LNCAP (cell line): ENCODE results near the gene HEMK1.

Source experiments
- TF ChIP-seq, protein P1 (sequence below): fragments of 450-650 bp; IDR thresholded peaks from 2 replicates; pipeline ENCODE4 v1.5.1; 2017; ENCODE audit warnings: mild to moderate bottlenecking

Gene HEMK1

GRCh38 chr3:50604628-50605588 is 35.6 kb downstream of the HEMK1 start:
- TF ChIP-seq, protein P1, sequence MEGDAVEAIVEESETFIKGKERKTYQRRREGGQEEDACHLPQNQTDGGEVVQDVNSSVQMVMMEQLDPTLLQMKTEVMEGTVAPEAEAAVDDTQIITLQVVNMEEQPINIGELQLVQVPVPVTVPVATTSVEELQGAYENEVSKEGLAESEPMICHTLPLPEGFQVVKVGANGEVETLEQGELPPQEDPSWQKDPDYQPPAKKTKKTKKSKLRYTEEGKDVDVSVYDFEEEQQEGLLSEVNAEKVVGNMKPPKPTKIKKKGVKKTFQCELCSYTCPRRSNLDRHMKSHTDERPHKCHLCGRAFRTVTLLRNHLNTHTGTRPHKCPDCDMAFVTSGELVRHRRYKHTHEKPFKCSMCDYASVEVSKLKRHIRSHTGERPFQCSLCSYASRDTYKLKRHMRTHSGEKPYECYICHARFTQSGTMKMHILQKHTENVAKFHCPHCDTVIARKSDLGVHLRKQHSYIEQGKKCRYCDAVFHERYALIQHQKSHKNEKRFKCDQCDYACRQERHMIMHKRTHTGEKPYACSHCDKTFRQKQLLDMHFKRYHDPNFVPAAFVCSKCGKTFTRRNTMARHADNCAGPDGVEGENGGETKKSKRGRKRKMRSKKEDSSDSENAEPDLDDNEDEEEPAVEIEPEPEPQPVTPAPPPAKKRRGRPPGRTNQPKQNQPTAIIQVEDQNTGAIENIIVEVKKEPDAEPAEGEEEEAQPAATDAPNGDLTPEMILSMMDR = no peak

- TF ChIP-seq, protein P1 = no peak
Observed at GRCh38 chr3:50605901-50606326, 36.6 kb downstream of the HEMK1 start.

DNA sequence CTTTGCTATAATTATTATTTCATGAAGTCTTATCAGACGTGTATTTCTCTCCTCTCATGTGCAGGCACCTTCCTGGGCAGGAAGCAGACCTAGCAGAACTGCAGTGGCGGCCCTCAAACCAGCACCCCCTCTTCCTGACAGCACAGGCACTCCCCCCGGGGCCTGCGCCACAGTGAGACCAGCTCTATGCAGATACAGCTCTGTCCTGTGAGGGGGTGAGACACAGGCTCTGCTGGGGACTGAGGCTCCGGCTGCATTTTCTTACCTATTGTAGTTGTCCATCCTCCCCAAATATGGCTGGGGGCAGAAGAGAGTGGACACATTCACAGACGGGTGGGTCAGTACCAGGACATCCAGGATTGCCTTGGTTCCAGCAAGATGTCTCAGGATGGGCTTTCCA is 37.3 kb downstream of the HEMK1 start:
- TF ChIP-seq, protein P1 = no peak

DNA sequence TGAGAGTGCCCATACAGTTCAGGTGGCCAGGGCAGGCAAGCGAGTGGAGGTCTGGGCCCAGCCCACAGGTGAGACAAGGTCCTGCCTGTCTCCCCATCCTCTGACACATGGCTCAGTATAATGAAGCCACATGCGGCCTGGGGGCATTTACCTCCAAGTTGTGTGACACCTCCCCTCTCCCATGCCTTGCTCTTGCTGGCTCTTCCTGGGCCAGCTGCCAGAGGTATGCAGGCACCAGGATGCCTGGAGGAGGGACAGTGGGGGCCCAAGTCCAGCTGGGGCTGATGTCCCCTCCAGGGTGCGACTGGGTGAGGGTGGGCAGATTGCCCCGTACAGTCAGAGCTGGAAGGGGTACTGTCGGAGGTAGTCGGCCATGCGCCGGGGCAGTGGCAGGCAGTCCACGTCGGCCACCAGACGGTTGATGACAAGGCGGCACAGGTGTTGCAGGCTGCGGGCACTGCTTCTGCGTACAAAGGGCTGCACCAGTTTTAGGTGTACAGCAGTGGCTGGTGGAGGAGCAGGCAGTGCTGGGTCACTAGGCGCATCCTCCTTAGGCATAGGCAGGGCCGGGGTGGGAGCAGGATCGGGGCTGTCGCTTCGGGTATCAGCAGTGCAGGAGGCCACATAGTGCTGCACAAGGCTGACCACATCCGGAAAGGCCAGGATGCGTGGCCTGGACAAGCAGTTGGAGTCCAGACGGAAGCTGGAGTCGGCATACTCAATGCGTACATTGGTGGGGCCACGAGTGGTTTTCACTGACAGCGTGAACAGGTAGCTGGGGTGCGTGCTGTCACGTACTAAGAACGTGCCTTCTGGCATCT is 38.2 kb downstream of the HEMK1 start:
- TF ChIP-seq, protein P1 = no peak

DNA sequence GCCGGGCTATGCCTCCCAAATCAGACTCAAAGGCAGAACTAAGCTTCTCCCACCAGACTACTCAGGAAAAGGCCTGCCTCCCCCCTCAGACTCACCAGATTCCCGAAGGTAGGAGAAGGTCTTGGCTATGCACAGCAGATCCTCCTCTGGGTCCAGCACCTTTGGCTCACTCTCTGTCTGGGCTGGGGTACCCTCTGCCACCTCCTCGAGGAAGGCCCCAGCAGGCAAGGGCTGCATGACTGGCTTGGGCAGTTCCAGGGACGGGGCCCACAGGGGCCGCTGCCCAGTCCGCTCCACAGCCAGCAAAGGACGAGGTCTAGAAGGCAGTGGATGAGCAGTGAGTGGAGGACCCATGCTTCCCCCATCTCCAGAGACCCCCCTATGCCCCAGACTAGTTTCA is 39.0 kb downstream of the HEMK1 start:
- TF ChIP-seq, protein P1 = no peak

DNA sequence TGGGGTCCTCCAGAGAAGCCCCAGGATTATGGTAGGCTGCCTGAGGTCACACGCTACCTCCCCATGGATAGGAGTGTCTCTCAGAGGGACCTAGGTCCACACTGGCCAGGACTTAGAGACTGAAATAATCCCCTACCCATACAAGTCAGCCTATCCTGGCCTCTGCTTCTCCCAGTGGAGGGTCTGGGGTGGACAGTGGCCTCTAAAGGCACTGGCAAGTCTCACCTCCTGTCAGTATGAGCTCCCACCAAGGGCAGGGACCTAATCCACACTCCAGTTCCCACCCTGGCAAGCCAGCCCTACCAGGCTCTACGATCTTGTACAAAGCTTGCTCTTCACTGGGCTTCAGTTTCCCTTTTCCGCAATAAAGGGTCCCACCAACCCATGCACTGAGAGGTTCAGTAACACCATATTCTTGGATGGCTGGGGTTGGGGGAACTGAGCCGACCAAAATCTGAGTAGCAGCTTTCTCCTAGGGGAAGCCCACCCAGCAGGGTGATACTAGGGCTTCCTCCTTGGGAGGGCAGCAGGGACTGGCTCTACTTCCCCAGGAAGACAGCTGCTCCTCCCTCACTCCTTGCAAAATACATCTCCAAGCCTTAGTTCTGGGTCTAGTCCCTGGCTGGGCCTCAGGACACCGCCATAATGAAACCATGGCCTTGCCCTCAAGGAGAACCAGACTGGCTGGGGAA is 39.9 kb downstream of the HEMK1 start:
- TF ChIP-seq, protein P1 = no peak

DNA sequence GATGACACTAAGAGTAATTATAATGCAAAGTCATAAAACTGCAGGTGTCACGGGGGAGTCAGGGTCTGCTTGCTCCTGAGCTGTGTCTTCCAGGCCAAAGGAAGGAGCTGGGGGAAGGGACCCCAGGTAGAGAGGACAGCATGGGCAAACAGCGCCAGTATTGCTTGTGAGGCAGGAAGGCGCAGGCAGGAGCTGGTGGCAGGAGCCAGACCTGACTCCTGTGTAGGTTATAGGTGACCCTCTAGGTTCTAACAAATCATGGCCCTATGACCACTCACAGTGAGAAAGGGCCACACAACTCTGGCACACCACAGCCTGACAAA is 40.4 kb downstream of the HEMK1 start:
- TF ChIP-seq, protein P1 = no peak
